NCI-H526 (cell line): ENCODE data around the gene CASP5.

Source experiments
- DNase-seq, 2 experiments: peaks; one replicate each; lab custom pipeline; 2025; lab: John Stamatoyannopoulos, UW

CASP5 gene

GRCh38 chr11:105033343-105033742, 10.4 kb upstream of the CASP5 start:
- no peak for DNase-seq

- no peak for DNase-seq
Measured at GRCh38 chr11:105032495-105032894, 9.5 kb upstream of the CASP5 start.

GRCh38 chr11:105027678-105028077, 4.7 kb upstream of the CASP5 start:
- DNase-seq: no peak

- DNase-seq: no peak
Measured at GRCh38 chr11:105024394-105024793, 1.4 kb upstream of the CASP5 start.

GRCh38 chr11:105022527-105022926, 441 bp downstream of the CASP5 start:
- no peak for DNase-seq

- no peak for DNase-seq
Measured at GRCh38 chr11:105007463-105007862, 15.5 kb downstream of the CASP5 start.

- no peak for DNase-seq
Measured at GRCh38 chr11:105005451-105005845, 17.5 kb downstream of the CASP5 start.

GRCh38 chr11:105004021-105004420, 18.9 kb downstream of the CASP5 start:
- DNase-seq: no peak

GRCh38 chr11:105003151-105003550, 19.8 kb downstream of the CASP5 start:
- no peak for DNase-seq

GRCh38 chr11:105000797-105001196, 22.2 kb downstream of the CASP5 start:
- DNase-seq: peak in 1 of 2 experiments; percentile 43

- DNase-seq: peak; percentile 8 to 49
Measured at GRCh38 chr11:105000167-105000566, 22.8 kb downstream of the CASP5 start.

- no peak for DNase-seq
Measured at GRCh38 chr11:104999721-105000120, 23.2 kb downstream of the CASP5 start.

GRCh38 chr11:104997288-104997687, 25.7 kb downstream of the CASP5 start:
- peak in 1 of 2 experiments; percentile 29 for DNase-seq

- DNase-seq: no peak
Measured at GRCh38 chr11:104995001-104995408, 28.0 kb downstream of the CASP5 start.

GRCh38 chr11:104992781-104993180, 30.2 kb downstream of the CASP5 start:
- no peak for DNase-seq

- no peak for DNase-seq
Measured at GRCh38 chr11:104991994-104992393, 31.0 kb downstream of the CASP5 start.

GRCh38 chr11:104984808-104985207, 38.2 kb downstream of the CASP5 start:
- DNase-seq: no peak

- DNase-seq: no peak
Measured at GRCh38 chr11:104979839-104980238, 43.1 kb downstream of the CASP5 start.

GRCh38 chr11:104973616-104974015, 49.4 kb downstream of the CASP5 start:
- DNase-seq: no peak

- DNase-seq: peak in 1 of 2 experiments; percentile 4
Measured at GRCh38 chr11:104972924-104973323, 50.0 kb downstream of the CASP5 start.

- DNase-seq: no peak
Measured at GRCh38 chr11:104970756-104971155, 52.2 kb downstream of the CASP5 start.

- DNase-seq: peak in 1 of 2 experiments; percentile 29
Measured at GRCh38 chr11:104968856-104969776, 53.9 kb downstream of the CASP5 start.

GRCh38 chr11:104968355-104968855, 54.6 kb downstream of the CASP5 start, which contains the start of gene CASP4:
Gene CASP4 (minus strand): TSS chr11:104968574. CDS start chr11:104968525, 49 bp downstream.
- peak in 1 of 2 experiments; percentile 13 for DNase-seq
